GM12872 (cell line): Measurements from ENCODE around the gene CCDC86.

Source experiments
- CTCF ChIP-seq: IDR thresholded peaks from 3 replicates; pipeline ENCODE4 v1.5.1; 2011; ENCODE audit warnings: low read depth, mild to moderate bottlenecking, low read length, moderate library complexity; ENCODE audit not compliant: insufficient read depth

The CCDC86 gene

DNA sequence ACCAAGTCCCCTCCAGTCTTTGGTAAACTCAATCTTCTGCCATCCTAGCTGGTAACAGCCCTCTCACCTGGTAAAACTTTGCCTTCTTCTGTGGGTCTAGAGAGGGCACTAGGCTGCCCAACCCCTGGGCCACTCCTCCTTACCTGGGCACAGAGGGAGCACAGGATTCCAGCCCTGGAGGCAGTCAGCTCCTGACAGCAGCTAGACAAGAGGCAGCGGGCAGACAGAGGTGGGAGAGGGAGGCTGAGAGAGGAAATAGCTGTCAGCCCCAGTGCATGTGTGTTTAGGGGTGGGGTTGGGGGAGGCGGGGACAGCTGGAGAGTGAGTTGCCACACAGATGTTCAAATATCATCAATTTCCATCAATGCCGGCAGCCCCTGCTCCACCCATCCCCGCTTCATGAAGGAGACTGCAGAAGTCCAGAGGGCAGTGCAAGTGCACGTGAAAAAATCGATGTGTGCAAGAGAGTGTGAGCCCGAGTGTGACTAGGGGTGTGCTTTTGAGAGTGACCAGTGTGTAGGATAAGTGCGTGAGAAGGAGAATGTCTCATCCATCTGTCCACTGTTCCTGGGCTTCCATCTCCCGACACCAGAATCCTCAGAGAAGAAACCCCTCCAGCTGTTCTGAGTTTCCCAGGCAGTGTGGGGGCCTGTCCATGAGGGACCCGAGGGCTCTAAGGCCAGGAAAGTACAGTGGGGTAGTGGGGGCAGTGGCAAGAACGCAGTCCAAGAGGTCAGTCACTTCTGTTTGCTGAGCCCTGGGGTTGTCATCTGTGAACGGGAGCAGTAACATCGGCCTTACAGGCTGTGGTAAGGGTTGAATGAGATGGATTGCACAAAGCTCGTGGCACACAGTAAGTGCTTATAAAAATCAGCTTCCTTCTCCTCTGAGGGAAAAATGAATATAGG, 14.1 kb downstream of the CCDC86 start, which contains the start of gene PTGDR2:
PTGDR2 (minus strand) TSS at position 225 of the 908 bp plus-strand sequence. CDS start 2,228 bp downstream, outside the sequence.
- no peak for TF ChIP-seq CTCF

- TF ChIP-seq CTCF = no peak
Measured at GRCh38 chr11:60857378-60858232, 15.7 kb downstream of the CCDC86 start.

DNA sequence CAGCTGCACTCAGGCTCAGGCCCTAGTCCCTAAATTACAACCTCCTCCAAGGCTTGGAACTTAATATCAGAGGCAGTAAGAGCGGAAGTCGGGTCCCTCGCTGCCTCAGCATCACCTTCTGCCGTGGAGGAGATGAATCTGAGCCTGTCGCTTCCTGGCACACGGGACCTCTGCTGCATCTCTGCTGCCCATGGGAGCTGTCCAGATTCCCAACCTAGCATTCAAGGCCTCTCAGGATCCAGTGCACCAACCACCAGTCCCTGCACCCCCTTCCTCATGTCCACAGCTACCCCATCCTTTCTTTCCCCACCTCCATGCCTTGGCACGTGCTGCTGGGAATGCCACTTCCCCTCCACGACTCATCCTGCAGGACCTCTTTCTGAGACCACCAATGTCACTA, 16.3 kb downstream of the CCDC86 start:
- no peak for TF ChIP-seq CTCF

GRCh38 chr11:60858731-60859464, 17.0 kb downstream of the CCDC86 start:
- TF ChIP-seq CTCF = no peak

- TF ChIP-seq CTCF = no peak
Measured at GRCh38 chr11:60859616-60860250, 17.8 kb downstream of the CCDC86 start.

DNA sequence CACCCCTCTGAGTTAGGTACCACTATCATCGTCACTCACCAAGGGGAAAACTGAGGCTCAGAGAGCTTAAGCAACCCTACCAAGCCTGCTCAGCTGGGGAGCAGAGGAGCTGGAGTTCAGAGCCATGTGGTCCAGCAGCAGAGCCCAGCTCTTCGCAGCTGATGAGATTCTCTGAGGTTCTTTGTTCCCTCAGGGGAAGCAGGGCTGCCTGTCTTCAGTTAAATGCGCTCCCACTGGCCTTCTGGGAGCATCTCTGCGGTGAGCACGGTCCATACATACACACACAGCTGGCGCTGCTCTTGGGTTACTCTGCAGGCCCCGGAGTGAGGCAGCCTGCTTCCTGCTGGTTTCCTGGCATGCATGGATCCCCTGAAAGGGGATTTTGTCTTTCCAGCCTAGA, 19.0 kb downstream of the CCDC86 start:
- no peak for TF ChIP-seq CTCF
